K562 (cell line): Measurements from ENCODE around the gene COL6A1. TPM values are rescaled to one million over a fixed set of nuclear protein-coding genes. Genes with fewer than 3 reads are reported as not detected.

ENCODE experiments used
- ATAC-seq: fragments of 200-7000 bp; cut with Tn5 transposase; 3 replicates; pipeline ENCODE4 v1.9.1; 2020; ENCODE audit warnings: moderate library complexity
- BruUV-seq: library from RNA; stranded (reverse); fragments of 400-500 nt; replicated peaks from 2 replicates; lab custom pipeline; 2021; lab: Mats Ljungman, UMichigan
- CTCF ChIA-PET: fragments of 300-600 bp; formaldehyde crosslinking; extraction: SDS; loops from one replicate; lab custom pipeline; 2021; ENCODE audit warnings: low intra/inter-chr PET ratio; lab: Yijun Ruan, JAX
- POLR2A ChIA-PET: fragments of 300-600, 350-650 bp; sonication (Branson Sonifier 250); formaldehyde crosslinking; extraction: SDS; loops from one replicate; lab custom pipeline; 2021; ENCODE audit warnings: antibody characterized with exemption, inconsistent platforms; lab: Yijun Ruan, JAX
- DNase-seq, 4 experiments: peaks; one replicate each; pipeline versions ENCODE4 v3.0.0 to v3.0.0-alpha.2; 2011 to 2018; ENCODE audit warnings: low spot score in 3 of 4, mixed read lengths in 3 of 4; ENCODE audit errors: extremely low read depth in 1 of 4
- FAIRE-seq: peaks from 2 replicates; lab custom pipeline; 2011; peaks lifted over from hg19 to GRCh38; lab: Jason Lieb, UNC
- H2AFZ ChIP-seq: 2 replicates; pipeline ENCODE4 v1.6.0; 2011; ENCODE audit warnings: low read depth, low read length, control low read depth, inconsistent platforms
- H3K27ac ChIP-seq: fragments of 200-600 bp; 3 replicates; pipeline ENCODE4 v1.8.0; 2011; ENCODE audit warnings: low read depth, mild to moderate bottlenecking, control low read depth, inconsistent platforms, low read length, moderate library complexity, mixed read lengths; ENCODE audit errors: extremely low read depth
- H3K27me3 ChIP-seq, 2 experiments: fragments of 300-600 bp in 1 of 2; 2 replicates in 1 of 2; 3 replicates in 1 of 2; pipeline versions ENCODE4 v1.6.0 to v1.8.0; 2011; ENCODE audit warnings: inconsistent platforms in 2 of 2, low read length in 2 of 2, mild to moderate bottlenecking in 1 of 2, mixed read lengths in 1 of 2, moderate library complexity in 1 of 2; ENCODE audit not compliant: control insufficient read depth in 2 of 2, insufficient read depth in 2 of 2
- H3K36me3 ChIP-seq: fragments of 300-600 bp; 3 replicates; pipeline ENCODE4 v1.8.0; 2011; ENCODE audit warnings: mild to moderate bottlenecking, low read length, inconsistent platforms; ENCODE audit not compliant: control insufficient read depth, insufficient read depth
- H3K4me1 ChIP-seq, 2 experiments: fragments of 200-600 bp in 1 of 2; replicated peaks in 1 of 2; 2 replicates in 1 of 2; 3 replicates in 1 of 2; pipeline versions ENCODE4 v1.5.1 to v1.8.0; 2011; ENCODE audit warnings: inconsistent platforms in 2 of 2, low read length in 2 of 2, mild to moderate bottlenecking in 1 of 2, mixed read lengths in 1 of 2, moderate library complexity in 1 of 2; ENCODE audit not compliant: control insufficient read depth in 2 of 2, insufficient read depth in 2 of 2
- H3K4me2 ChIP-seq: 2 replicates; pipeline ENCODE4 v1.6.1; 2011; ENCODE audit warnings: low read length, control low read depth, inconsistent platforms, mixed read lengths; ENCODE audit not compliant: insufficient read depth
- H3K4me3 ChIP-seq: fragments of 200-600 bp; sonication (generic), shearing (Covaris generic); 2 replicates; pipeline ENCODE4 v1.5.1; 2016; ENCODE audit warnings: control low read depth, inconsistent platforms
- H3K79me2 ChIP-seq: fragments of 200-600 bp; 3 replicates; pipeline ENCODE4 v1.8.0; 2011; ENCODE audit warnings: low read length, inconsistent platforms; ENCODE audit not compliant: control insufficient read depth, insufficient read depth
- H3K9ac ChIP-seq, 2 experiments: 2 replicates each; pipeline versions ENCODE4 v1.6.0 to v1.6.1; 2011; ENCODE audit warnings: low read depth in 2 of 2, low read length in 2 of 2, control low read depth in 1 of 2, inconsistent platforms in 1 of 2, mild to moderate bottlenecking in 1 of 2, mixed read lengths in 1 of 2; ENCODE audit not compliant: insufficient read depth in 1 of 2
- H3K9me1 ChIP-seq: one replicate; pipeline ENCODE4 v1.6.0; 2011; ENCODE audit warnings: inconsistent platforms, mild to moderate bottlenecking, low read length, moderate library complexity; ENCODE audit not compliant: control insufficient read depth, insufficient read depth
- H3K9me3 ChIP-seq: replicated peaks from 2 replicates; pipeline ENCODE4 v1.5.1; 2011; ENCODE audit warnings: low read depth, low read length, inconsistent platforms; ENCODE audit not compliant: control insufficient read depth, insufficient read depth
- H4K20me1 ChIP-seq: replicated peaks from 2 replicates; pipeline ENCODE4 v1.6.1; 2011; ENCODE audit warnings: low read length, inconsistent platforms, mixed read lengths; ENCODE audit not compliant: control insufficient read depth, insufficient read depth
- CEBPG ChIP-seq, 3 experiments: fragments of 200-800 bp in 1 of 3; sonication (Bioruptor generic) in 1 of 3; sonication (generic) in 1 of 3; formaldehyde crosslinking in 1 of 3; IDR thresholded peaks in 2 of 3; conservative IDR thresholded peaks in 1 of 3; 2 replicates each; pipeline versions ENCODE4 v1.6.1 to v1.8.0; 2016 to 2022; ENCODE audit warnings: missing compliant biosample characterization in 2 of 3, missing genetic modification characterization in 2 of 3, mild to moderate bottlenecking in 1 of 3, missing genetic modification reagents in 1 of 3
- WGBS: fragments of 100-300 bp; shearing (Covaris generic); methylation state at CpG from one replicate; pipeline ENCODE4 v1.1.6; 2016; ENCODE audit warnings: low coverage, mixed read lengths; ENCODE audit not compliant: insufficient coverage; ENCODE audit errors: missing lambda C conversion rate; 5-methylcytosine and 5-hydroxymethylcytosine counted together
- in situ Hi-C: fragments of 300-500 bp; cut with MboI; formaldehyde crosslinking; loops from 4 replicates; pipeline ENCODE4 v1.15.0; 2018; ENCODE audit warnings: inconsistent platforms, mixed read lengths
- intact Hi-C: fragments of 100-400 bp; cut with micrococcal nuclease; formaldehyde crosslinking; loops from 2 replicates; pipeline ENCODE4 v1.14.2; 2022
- polyA plus RNA-seq, 8 experiments: library from polyadenylated mRNA; depleted of rRNA in 4 of 8; stranded (reverse) in 5 of 8; unstranded in 3 of 8; fragments of >200 nt; fragmentation: Nextera tagmentation in 2 of 8; fragmentation: Illumina TruSeq in 1 of 8; extraction: Ambion mirVana in 2 of 8; extraction: Trizol in 1 of 8; gene quantifications; 2 replicates each; pipeline versions ENCODE4 v1.2.1 to v1.2.3, GENCODE V29; 2011 to 2014; ENCODE audit warnings: inconsistent platforms in 1 of 8, missing spikeins in 1 of 8
- total RNA-seq, 7 experiments: library from RNA; depleted of rRNA in 6 of 7; stranded (reverse); fragments of >200 nt in 6 of 7; fragmentation: Illumina TruSeq in 2 of 7; extraction: Trizol in 2 of 7; gene quantifications; 2 replicates each; pipeline versions ENCODE4 v1.2.1 to v1.2.3, GENCODE V29; 2011 to 2021; ENCODE audit warnings: low replicate concordance in 1 of 7

The COL6A1 gene
- total and polyA plus RNA-seq, 9 of the 15 experiments (the other 6 are each of a cell fraction or from before 2014, with no cell fraction given): 0.07 to 1.3 (median 0.14) TPM; not detected in 3

DNA sequence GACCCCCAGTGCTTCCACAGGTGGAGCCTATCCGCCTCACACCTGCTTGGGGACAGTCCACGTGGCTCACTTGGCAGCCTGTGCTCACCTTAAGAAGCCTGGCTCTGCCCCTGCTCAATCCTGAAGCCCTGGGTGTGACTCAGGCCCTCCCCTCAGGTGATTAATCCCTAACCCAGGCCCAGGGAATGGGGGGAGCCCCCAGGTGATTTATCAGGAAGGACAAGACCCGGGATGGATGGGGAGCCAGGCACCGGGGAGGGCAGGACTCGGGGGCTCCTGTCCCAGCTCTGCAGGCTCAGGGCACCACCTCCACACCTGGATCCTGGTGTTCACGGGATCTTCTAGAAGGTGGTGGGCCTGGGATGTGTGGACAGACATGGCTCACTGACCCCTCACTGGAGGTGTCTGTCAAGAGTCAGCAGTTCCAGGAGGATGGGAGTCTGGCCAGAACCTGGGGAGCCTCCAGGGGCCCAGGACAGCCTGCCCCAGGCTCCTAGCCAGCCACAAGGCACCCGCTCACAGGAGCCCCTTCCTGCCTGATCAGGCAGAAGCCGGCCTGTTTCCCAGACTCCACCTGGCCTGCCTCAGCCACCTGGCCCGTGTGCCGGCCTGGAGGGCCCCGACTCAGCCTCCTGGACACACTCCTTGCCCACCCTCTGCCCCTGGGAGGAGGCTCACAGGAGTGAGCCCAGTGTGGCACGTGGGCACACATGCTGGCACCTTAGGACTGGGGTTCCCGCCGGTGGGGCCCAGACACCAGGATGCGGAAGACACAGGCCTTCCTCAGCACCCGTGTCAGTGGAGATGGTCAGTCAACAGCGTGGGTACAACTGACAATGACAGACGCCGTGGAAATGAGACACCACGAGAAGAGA, 38.6 kb upstream of the COL6A1 start:
- FAIRE-seq: no peak
- H3K27ac ChIP-seq: no peak overlapping the region
- no TSS peak for BruUV-seq
- ATAC-seq: no peak
- WGBS: 1% methylated on average over 20 of the region's 20 CpGs
- CTCF ChIA-PET: no interaction called here
- in situ Hi-C loops (no loop called here), intact Hi-C loops (no loop called here)
- no peaks in the 10 kb centered on the region for H3K9me1 ChIP-seq
- H3K4me3 ChIP-seq: no peak overlapping the region
- no peaks in the 10 kb centered on the region; the same call in 1 of the 2 replicates for H3K9me3 ChIP-seq
- POLR2A ChIA-PET: no interaction called here
- peaks cover 5% of the 10 kb centered on the region for H4K20me1 ChIP-seq
- TF ChIP-seq CEBPG (CRISPR knock-in tag; IDR thresholded peaks at IDR 0.05) (no peak), CEBPG (tag; conservative IDR thresholded peaks at IDR 0.05 in 1 of 2, IDR thresholded peaks at IDR 0.05 in 1 of 2) (no peak)
- H3K9ac ChIP-seq: no peak overlapping the region
- H3K36me3 ChIP-seq: no peaks in the 10 kb centered on the region
- no peak overlapping the region for H3K4me2 ChIP-seq
- H2AFZ ChIP-seq: no peak overlapping the region
- DNase-seq: no peak
- no peaks in the 10 kb centered on the region for H3K79me2 ChIP-seq
- H3K27me3 ChIP-seq: peaks cover 28 to 91% of the 10 kb centered on the region in 2 experiments
- peaks cover 0 to 10% of the 10 kb centered on the region in 2 experiments; a peak in 2 of 5 replicates for H3K4me1 ChIP-seq
